Forelimb muscle (tissue), 1 donor: ENCODE results near the gene COG3. TPM values are rescaled to one million over a fixed set of nuclear protein-coding genes. Genes with fewer than 3 reads are reported as not detected.

Experiments used
- DNase-seq: peaks from one replicate; pipeline ENCODE4 v3.0.0-alpha.2; 2013; ENCODE audit warnings: low read depth
- polyA plus RNA-seq: library from polyadenylated mRNA; unstranded; fragments of 120-200 nt; gene quantifications from one replicate; pipeline ENCODE4 v1.2.1, GENCODE V29; 2013; ENCODE audit not compliant: insufficient read length

Gene COG3
- polyA plus RNA-seq, 1 donor = 19.8 TPM

- no peak for DNase-seq
Observed at GRCh38 chr13:45544520-45544919, 79.8 kb downstream of the COG3 start.

DNA sequence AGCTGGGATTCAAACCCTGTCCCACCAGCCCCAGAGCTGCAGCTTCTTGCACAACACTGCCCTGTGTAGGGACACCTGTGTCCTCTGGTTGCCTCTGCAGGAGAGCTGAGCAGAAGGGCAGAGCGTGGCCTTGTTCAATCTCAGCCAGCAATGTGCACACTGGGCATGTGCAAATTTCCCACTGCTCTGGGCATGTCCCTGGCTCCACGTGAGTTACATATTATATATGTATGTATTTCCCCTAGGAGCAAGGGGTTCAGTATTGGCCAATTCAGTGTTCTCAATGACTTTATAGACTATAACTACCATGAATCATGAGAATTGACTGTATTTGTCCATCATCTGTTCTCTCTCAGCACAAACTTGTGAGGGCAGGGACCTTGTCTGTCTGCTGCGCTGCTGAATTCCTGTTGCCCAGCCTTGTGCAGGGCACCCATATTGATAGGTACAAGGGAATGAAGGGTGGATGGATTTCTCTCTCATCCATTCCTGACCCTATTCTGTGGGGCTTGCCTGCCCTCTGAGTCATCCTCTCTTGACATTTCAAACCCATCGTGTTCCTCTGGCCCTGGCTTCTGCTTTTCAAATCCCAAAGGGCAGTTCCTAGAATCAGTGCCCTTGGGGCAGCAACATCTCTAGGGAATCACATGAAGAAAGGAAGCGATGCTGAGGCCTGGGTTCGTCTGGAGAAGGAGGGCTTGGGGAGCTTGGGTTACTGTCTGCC, 81.1 kb downstream of the COG3 start:
- DNase-seq = no peak

GRCh38 chr13:45546410-45546765, 81.6 kb downstream of the COG3 start:
- DNase-seq = no peak

DNA sequence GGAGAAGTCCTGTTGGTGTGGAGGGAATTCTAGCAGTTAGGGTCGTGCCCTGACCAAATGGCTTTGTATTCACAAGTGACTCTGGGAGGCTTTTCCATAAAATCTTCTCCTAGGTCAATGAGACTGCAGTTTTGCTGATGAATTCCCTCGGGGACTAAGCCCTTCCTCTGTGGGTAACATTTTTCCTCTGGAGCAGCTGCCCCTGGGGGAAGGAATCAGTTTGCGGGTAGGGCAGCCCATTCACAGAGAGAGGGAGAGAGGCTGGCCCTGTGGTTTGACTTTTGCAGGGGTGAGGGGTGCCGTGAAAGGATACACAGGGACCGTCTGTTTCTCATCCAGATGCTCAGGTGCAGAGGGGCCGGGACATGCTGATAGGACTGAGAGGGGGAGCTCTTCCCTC, 83.5 kb downstream of the COG3 start:
- no peak for DNase-seq

DNA sequence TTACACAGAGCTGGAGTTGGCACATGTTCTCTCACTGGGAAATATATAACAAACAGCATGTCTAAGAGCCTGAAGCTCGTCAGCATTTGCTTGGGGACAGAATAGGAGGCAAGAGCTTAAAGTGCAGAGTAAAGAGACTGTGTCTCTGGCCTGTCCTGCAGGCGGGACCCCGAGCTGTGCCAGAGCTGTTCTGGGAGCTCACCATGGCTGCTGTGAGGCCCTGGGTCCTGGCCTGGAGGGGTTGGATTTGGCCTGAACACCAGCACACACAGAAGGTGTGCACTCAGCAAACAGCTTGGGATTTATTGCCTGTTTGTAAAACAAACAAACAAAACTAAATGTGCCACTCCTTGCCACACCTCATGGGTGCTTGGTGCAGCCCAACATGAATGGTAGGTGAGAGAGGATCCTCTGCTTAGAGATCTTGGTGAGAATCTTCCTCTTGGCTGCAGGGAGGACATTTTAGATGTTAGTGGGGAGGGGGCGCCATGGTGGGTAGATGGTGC, 89.9 kb downstream of the COG3 start:
- DNase-seq = no peak

- no peak for DNase-seq
Observed at GRCh38 chr13:45564133-45564776, 99.5 kb downstream of the COG3 start.

DNA sequence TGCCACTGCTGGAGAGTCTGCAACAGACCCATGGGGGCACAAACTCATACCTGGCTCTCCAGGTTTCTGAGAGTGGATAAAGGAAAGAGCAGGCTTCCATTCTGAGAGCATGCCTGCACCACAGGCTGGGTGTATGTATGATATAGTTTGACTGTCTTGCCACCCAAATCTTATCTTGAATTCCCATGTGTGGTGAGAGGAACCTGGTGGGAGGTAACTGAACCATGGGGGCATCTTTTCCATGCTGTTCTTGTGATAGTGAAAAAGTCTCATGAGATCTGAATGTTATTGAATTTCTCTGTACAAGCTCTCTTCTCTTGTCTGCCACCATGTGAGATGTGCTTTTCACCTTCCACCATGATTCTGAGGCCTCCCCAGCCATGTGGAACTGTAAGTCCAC, 100.6 kb downstream of the COG3 start:
- no peak for DNase-seq

- no peak for DNase-seq
Observed at GRCh38 chr13:45575146-45575829, 110.5 kb downstream of the COG3 start.

DNA sequence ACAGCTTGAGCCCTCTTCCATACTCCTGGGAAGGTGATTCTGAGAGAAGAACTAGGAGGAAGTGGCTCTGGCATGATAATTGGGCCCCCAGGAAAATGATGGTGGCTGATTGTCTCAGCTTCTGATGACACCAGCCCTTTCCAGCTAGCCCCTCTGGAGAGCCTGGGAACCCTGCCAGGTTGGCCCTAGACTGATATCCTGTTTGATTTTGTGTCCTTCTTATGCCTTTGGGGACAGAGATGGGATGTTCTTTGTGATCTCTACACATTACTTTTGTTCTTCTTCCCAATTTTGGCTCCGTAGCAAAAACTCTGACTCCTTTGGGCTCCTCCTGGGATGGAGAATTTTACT, 111.1 kb downstream of the COG3 start:
- no peak for DNase-seq

DNA sequence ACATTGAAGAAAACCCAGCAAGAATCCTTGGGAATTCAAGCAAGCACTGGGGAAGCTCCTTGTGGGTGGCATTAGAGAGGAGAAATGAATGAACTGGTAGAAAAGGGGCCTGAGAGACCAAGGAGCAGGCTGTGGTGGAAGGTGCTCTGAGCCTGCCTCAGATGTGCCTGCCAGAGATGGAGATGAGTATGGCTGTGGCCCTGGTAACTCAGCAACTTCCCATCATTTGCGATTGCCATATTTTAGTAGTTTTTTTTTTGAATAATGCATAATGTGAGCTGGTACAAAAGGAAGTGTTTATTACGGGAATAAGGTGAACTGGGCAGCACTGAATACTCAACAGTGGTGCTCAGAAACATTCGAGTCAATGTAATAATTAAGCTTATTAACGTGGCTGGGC, 111.7 kb downstream of the COG3 start:
- DNase-seq = no peak

DNA sequence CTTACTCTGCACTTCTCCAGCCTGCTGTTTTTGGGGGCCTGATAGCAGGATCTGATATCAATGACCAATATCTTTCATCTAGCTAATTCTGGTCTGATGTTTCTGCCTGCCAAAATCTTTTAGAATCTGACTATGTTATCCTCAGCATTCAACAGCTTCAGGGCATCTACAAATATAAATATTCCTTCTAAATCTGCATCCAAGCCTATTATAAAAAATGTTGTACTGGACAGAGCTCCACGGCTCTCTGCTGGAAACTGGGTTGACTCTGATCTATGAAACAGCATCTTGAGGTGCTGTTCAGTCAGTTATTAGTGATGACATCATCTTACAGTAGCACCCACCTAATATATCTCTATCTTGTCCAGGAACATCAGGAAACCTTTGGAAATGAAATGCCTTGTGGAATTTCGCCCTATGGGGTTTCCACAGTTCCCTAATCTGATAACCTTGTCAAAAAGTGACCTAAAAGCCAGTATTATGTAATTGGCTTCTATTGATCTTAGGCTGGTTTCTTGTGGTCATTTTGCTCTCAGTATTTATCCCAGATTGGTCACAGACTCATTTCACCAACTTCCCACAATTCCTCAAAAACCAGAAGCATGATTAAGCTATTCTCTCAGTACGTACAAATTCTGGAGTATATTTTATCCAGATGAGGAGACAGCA, 117.8 kb downstream of the COG3 start:
- DNase-seq = no peak

DNA sequence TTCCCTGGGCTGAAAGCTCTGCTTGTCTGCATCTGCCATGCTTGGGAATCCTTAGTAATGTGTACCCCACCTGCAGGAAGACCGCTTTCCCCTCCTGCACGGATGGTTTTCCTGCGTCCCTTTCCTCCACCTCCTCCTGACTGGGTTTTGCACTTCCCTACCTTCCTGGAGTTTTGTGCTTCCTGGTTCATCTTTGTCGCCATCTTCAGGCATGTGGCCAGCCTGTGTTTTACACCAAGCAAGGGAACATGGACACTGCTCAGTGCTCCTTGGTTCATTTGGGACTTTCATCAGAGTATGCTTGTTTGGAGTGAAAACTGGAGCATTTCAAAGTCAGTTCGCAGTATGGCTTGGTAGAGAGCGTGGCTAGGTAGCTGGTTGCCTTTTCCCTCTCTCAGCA, 120.1 kb downstream of the COG3 start:
- DNase-seq = no peak

Other genes with a start within 250 kb of the COG3 start
- gene TPT1, start 123.8 kb upstream of the COG3 start, polyA plus RNA-seq = 8,360 TPM
- gene SLC25A30, start 46.6 kb upstream of the COG3 start, polyA plus RNA-seq = 15.1 TPM
- gene ERICH6B, start 150.8 kb downstream of the COG3 start, polyA plus RNA-seq = 1.2 TPM
- not detected for gene CBY2, start 237.4 kb downstream of the COG3 start, polyA plus RNA-seq